ENCODE data around the gene CASZ1.

Gene CASZ1

GRCh38 chr1:10682449-10683309, 113.8 kb downstream of the CASZ1 start:
- DNase-seq = no peak

DNA sequence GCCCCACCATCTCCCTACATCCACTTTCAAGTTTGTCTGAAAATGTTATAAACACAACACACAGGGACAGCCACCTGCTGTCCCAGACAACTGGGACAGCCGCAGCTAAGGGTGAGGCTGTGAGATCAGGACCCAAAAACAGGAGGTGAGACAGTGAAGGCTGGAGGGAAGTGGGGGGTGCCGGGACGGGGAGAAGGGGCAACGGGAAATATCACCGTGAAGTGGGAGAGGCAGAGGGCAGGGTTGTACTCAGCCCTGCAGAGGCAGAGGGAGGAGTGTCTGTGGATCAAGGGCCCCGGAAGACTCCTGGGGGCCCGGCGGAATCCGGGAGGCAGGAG, 114.4 kb downstream of the CASZ1 start:
- no peak for DNase-seq

DNA sequence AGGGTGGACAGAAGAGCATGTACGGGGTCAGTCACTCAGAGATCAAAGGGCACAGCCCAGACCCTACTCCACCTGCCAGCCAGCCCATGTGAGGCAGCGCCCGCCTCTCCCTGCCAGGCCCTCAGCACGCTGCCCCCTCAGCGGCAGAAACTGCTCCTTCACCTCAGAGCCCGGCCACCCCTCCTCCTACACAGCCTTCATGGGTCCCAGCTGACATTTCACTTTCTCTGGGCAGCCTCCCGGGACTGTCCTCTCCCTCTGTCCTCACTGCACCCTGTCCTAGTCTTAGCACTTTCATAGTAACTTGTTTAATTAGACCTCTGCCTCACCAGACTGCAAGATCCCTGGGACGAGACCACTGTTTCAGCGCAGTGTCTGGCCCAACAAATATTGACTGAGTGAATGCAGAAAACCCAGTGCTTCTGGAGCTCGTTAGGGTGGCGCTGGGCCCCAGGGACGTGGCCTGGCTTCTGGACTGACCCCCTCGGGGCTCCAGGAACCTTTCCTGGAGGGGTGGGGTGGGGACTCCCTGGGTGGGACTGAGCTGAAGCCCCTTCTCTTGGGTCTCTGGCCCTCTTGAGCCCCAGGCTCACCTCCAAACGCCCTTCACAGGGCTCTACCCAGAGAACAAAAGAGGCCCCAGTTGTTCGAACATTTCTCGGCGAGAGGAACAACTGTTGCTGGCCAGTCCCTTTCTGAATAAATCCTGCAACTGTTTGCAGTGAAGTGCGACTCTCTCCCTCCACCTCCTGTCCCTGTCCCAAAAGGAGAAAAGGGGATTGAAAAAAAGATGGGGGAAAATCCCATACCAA, 114.9 kb downstream of the CASZ1 start:
- DNase-seq = no peak

- DNase-seq = no peak
These were observed 116.0 kb downstream of the CASZ1 start for GRCh38 chr1:10680487-10680886.

GRCh38 chr1:10679496-10680220, 116.8 kb downstream of the CASZ1 start:
- DNase-seq = peak; percentile 61

GRCh38 chr1:10678852-10679251, 117.6 kb downstream of the CASZ1 start:
- no peak for DNase-seq

GRCh38 chr1:10678402-10678801, 118.0 kb downstream of the CASZ1 start:
- no peak for DNase-seq

GRCh38 chr1:10677491-10678391, 118.7 kb downstream of the CASZ1 start:
- DNase-seq = no peak

DNA sequence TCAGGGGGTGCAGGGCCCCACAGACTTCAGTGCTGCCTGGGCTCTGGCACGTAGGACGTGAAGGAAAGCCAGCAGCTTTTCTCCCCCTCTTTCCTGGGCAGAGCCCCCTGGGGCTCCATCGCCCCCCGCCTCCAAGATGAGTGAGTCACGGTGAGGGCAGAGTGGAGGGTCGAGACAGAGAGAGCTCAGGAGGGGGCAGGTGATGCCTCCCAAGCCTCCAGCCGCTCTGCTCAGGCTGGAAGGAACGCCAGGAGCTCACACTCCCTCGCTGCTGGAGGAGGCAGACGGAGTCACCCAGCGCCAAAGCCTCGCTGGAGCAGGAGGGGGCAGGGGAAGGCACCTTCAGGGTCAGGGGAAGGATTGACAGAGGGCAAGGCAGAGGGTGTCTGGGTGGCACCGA, 119.5 kb downstream of the CASZ1 start:
- DNase-seq = no peak

DNA sequence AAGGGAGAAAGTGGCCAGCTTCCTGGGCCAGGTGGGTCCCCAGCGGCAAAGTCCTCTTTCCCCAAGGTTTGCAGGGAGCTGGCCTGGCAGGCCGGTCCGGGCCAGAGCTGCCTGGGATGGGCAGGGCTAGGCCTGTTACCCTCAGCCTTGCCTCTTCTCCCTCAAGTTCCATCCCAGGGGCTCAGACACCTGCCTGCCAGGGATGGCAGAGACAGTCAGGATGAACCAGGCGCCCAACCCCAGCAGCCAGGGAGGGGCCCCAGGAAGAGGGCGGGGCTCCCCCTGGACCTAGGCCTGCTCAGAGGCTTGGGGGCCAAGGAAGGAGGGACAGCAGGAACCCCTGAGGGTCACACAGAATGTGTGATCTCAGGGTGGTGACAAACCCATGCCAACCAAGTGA, 120.6 kb downstream of the CASZ1 start:
- no peak for DNase-seq

DNA sequence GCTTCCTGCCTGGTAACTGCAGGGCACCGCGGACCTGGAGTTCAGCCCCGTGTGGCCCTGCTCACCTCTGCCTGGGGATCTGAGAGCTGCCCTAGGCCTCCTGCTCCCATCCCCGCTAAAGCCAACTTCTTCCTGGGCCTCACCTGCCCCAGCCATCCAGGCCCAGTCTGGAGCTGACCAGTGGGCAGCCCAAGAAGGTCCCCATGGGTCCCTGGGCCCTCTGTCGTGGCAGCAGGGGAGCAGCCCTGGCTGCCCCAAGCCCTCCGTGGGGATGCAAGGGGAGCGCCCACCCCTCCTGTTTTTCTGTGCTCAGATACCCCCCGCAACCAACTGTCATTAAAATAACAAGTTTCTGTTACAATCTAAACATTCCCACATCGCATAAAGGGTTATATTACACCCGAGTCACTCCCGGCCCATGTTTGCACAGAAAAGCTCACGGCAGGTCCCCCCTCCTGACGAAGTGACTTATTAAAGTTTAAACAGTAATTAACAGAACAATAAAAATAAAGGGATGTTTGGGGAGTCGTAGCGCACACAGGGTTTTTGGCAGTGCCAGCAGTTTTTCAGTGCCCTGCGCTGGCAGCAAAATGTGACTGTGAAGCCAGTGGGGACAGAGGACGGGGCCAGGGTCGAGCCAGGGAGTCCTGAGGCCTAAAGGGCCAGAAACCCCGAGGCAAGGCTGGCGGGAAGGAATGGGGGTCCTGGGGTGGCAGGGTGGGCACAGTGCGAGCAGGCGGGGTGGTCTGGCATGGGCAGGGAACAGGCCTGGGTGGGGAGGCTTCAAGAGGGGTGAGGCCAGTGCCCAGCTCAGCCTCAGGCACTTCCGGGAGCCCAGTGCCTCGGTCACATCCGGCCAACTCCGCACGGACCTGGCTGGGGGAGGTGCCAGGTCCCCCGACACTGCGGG, 121.5 kb downstream of the CASZ1 start:
- DNase-seq = no peak

GRCh38 chr1:10674222-10674621, 122.2 kb downstream of the CASZ1 start:
- DNase-seq = no peak

DNA sequence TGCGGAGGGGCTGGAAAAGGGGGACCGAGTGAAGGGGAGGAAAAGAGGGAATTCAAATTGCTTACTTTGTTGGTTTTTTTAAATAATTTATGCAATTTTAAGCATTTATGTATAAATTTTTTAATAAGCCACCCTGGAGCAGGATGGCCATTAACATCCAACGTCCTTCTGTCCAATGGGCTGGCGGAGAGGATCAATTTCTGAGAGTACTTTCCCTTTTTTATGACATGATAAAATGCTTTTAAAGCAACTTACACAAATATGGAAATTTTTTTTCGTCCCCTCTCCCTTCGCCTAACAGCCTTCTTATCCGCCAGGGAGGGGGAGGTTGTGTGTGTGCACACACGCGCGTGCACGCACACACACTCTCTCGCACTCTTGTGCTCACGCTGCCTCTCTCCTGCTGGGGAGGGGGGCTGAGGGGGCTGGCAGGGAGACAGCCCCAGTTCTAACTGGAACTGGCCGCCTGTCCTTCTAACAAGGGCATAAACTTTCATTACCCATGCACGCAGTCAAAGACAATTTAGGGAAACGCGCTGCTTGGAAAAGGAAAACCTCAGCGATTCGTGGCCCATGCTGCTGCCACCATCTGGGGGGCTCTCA, 123.2 kb downstream of the CASZ1 start:
- DNase-seq = no peak

GRCh38 chr1:10672343-10673050, 123.9 kb downstream of the CASZ1 start:
- no peak for DNase-seq

GRCh38 chr1:10671622-10672342, 124.7 kb downstream of the CASZ1 start:
- DNase-seq = no peak

GRCh38 chr1:10671090-10671489, 125.4 kb downstream of the CASZ1 start:
- DNase-seq = no peak

DNA sequence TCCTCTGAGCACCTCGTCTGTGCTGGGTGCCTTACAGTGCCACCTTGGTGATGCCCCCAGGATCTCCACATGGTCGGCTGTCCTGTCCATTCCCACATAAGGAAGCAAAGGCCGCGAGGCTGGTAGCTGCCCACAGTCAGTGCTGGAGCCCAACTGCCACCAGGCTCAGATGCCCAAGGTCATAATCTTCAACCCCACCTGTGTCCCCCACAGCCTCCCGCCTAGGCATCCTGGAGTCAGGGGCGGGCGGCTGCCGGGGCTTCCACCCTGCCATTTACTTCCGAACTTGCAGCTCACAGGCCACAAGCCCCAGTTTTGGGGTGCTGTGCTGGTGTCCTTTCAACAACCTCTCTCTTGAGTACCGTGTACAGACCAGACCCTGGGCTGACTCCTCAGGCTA, 126.3 kb downstream of the CASZ1 start:
- no peak for DNase-seq

DNA sequence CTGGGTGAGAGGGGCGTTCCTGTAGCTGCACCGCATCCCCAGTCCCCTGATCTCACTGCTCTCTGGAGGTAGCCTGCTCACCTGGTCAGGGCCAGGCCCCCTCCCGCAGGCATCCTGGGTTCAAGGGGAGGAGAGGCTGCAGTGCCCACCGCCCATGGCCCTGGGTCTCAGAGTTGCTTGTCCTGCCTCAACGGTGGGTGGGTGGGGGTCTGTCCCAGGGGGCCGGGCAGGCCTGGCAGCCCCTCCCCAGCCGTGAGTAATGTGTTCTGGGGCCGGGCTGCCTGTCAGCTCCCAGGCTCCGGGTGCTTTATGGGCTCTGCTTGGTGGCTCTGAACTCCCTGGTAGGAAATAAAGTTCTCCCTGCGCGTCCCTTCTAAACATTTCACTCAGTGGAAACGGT, 126.9 kb downstream of the CASZ1 start:
- DNase-seq = no peak
